Naive B cell (primary cell): ENCODE results near the gene LRRN3. TPM values are rescaled to one million over a fixed set of nuclear protein-coding genes. Genes with fewer than 3 reads are reported as not detected.

Experiments used
- ATAC-seq, 2 donors: fragments of 150-1000 bp; cut with Tn5 transposase; 2 replicates each; pipeline ENCODE4 v1.10.0; 2021; ENCODE audit warnings: low read depth in 2 of 2, mild to moderate bottlenecking in 2 of 2, moderate library complexity in 2 of 2
- DNase-seq: peaks from one replicate; pipeline ENCODE4 v3.0.0; 2022
- H3K27ac Mint-ChIP-seq, 6 donors: one replicate each; pipeline ENCODE4 v1.8.0; 2020 to 2022; ENCODE audit warnings: mild to moderate bottlenecking in 6 of 6, mixed read lengths in 6 of 6, moderate library complexity in 5 of 6, inconsistent platforms in 2 of 6
- H3K27me3 Mint-ChIP-seq, 3 donors: one replicate each; pipeline ENCODE4 v1.8.0; 2021 to 2022; ENCODE audit warnings: mixed read lengths in 3 of 3, mild to moderate bottlenecking in 1 of 3
- H3K36me3 Mint-ChIP-seq, 2 donors: one replicate each; pipeline ENCODE4 v1.8.0; 2020 to 2022; ENCODE audit warnings: mixed read lengths in 2 of 2, inconsistent platforms in 1 of 2, mild to moderate bottlenecking in 1 of 2
- H3K4me1 Mint-ChIP-seq, 3 donors: one replicate each; pipeline ENCODE4 v1.8.0; 2020 to 2022; ENCODE audit warnings: mixed read lengths in 3 of 3, inconsistent platforms in 1 of 3, mild to moderate bottlenecking in 1 of 3, moderate library complexity in 1 of 3
- H3K4me3 Mint-ChIP-seq, 8 donors: one replicate each; pipeline ENCODE4 v1.8.0; 2020 to 2022; ENCODE audit warnings: mild to moderate bottlenecking in 8 of 8, mixed read lengths in 8 of 8, moderate library complexity in 8 of 8, inconsistent platforms in 2 of 8
- H3K9me3 Mint-ChIP-seq, 7 donors: one replicate each; pipeline ENCODE4 v1.8.0; 2020 to 2022; ENCODE audit warnings: mixed read lengths in 7 of 7, mild to moderate bottlenecking in 5 of 7, inconsistent platforms in 2 of 7, moderate library complexity in 1 of 7
- polyA plus RNA-seq, 6 donors: library from polyadenylated mRNA; unstranded; fragments of 300-500 nt; fragmentation: Illumina TruSeq; gene quantifications; one replicate each; pipeline ENCODE4 v1.2.3, GENCODE V29; 2021; ENCODE audit warnings: low read depth in 6 of 6

LRRN3 gene
- polyA plus RNA-seq, 6 donors from 2014 or later = 0.09 to 0.44 (median 0.12) TPM

GRCh38 chr7:111101856-111102646, 11.1 kb downstream of the LRRN3 start:
- Mint-ChIP-seq H3K4me3 (no peak overlapping the region), H3K4me1 (peaks cover 19 to 40% (median 29%) of the 10 kb centered on the region in 3 donors)

DNA sequence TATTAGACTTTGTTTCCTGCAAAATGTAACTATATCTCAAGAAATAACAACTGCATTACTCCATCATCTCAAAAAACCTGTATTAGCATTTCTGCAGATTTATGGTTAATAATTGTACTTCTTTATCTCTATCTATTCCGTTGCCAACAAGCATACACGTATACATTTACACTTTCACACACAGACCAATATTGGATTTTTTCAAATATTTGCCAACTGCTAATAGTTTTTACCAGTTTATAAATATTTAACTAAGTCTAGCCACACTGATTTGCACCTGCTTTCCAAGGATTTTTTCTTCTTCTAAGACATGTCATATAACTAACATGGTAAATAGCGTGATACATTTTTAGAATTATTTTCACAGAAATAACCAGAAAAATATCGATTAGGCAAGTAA, 12.2 kb downstream of the LRRN3 start:
- H3K36me3 Mint-ChIP-seq = no peaks in the 10 kb centered on the region
- no peaks in the 10 kb centered on the region for H3K9me3 Mint-ChIP-seq
- H3K27me3 Mint-ChIP-seq = no peaks in the 10 kb centered on the region
- no peak for DNase-seq
- H3K4me3 Mint-ChIP-seq = no peak overlapping the region
- H3K4me1 Mint-ChIP-seq = peaks cover 19 to 40% (median 29%) of the 10 kb centered on the region in 3 donors
- peak overlapping the region in 3 of 6 donors; percentile 28 to 82 (median 80) for H3K27ac Mint-ChIP-seq
- ATAC-seq = no peak

More at GRCh38 chr7:111101856-111102646, 11.1 kb downstream of the LRRN3 start:
- Mint-ChIP-seq H3K36me3 (no peaks in the 10 kb centered on the region), H3K27ac (peak overlapping the region in 1 of 6 donors; percentile 33), H3K27me3 (no peaks in the 10 kb centered on the region), H3K9me3 (no peaks in the 10 kb centered on the region)
- DNase-seq (no peak), ATAC-seq (no peak)

DNA sequence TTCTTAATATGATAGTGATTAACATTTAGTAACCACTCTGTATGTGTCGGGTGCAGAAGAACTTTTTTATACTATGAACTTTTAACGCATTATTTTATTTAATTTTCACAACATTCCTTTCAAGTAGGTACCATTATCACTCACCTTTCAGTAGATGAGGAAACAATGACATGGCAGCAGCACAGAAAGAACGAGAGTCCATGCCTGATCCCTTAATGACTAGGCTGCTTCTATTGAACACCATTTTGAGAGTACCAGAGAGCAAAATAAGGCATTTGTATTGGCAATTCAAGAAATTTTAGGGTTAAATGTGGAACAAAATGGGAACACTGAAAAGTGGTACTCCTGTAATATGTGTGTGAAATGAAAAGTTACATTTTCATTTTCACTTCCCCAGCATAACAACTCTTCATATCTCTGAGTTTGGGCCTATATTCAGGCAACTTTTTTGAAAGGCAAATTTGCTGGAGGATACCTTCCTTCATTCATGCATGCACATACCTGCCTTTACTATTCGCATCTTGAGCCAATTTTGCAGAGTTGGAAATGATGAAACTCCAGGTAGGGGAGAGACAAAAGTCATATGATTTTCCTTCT, 12.8 kb downstream of the LRRN3 start:
- peaks cover 19 to 35% (median 26%) of the 10 kb centered on the region in 3 donors for H3K4me1 Mint-ChIP-seq
- no peak for DNase-seq
- no peaks in the 10 kb centered on the region for H3K27me3 Mint-ChIP-seq
- H3K36me3 Mint-ChIP-seq = no peaks in the 10 kb centered on the region
- peak; percentile 52 to 63 for ATAC-seq
- no peaks in the 10 kb centered on the region for H3K9me3 Mint-ChIP-seq
- H3K4me3 Mint-ChIP-seq = peak overlapping the region in 4 of 8 donors; percentile 49 to 56 (median 52)
- peak overlapping the region; percentile 28 to 83 (median 74) for H3K27ac Mint-ChIP-seq

DNA sequence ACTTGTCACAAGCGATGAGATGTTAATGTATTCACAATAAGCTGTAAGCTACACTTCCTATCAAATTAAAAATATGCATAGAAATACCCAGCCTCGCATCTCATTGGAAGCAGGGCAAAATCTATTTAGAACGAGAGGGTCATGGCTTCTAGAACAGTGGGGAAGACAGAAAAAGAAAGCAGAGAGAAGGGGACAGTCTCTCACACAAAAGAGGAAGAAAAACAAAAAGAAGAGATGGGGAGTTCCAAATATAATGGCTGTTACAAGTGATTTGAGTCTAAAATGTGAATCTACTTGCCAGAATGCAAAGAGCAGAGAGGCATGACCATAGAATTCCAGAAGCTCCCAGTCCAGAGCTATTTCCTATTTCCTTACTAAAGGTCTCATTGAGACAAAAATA, 13.8 kb downstream of the LRRN3 start:
- Mint-ChIP-seq H3K27ac (peak overlapping the region in 5 of 6 donors; percentile 28 to 83 (median 82)), H3K27me3 (no peaks in the 10 kb centered on the region), H3K9me3 (no peaks in the 10 kb centered on the region), H3K4me1 (peaks cover 19 to 34% (median 24%) of the 10 kb centered on the region in 3 donors), H3K36me3 (no peaks in the 10 kb centered on the region), H3K4me3 (peak overlapping the region in 7 of 8 donors; percentile 1 to 56 (median 42))
- peak; percentile 21 for DNase-seq
- ATAC-seq = peak; percentile 85 to 89

GRCh38 chr7:111105269-111105668, 14.3 kb downstream of the LRRN3 start:
- DNase-seq = no peak
- Mint-ChIP-seq H3K4me3 (no peak overlapping the region), H3K36me3 (no peaks in the 10 kb centered on the region)

GRCh38 chr7:111107579-111107978, 16.7 kb downstream of the LRRN3 start:
- no peaks in the 10 kb centered on the region for H3K9me3 Mint-ChIP-seq
- H3K4me1 Mint-ChIP-seq = peaks cover 19 to 34% (median 24%) of the 10 kb centered on the region in 3 donors
- H3K27ac Mint-ChIP-seq = peak overlapping the region in 1 of 6 donors; percentile 49
- H3K27me3 Mint-ChIP-seq = no peaks in the 10 kb centered on the region
- ATAC-seq (no peak), DNase-seq (no peak)
- no peak overlapping the region for H3K4me3 Mint-ChIP-seq
- no peaks in the 10 kb centered on the region for H3K36me3 Mint-ChIP-seq

More at GRCh38 chr7:111105269-111105668, 14.3 kb downstream of the LRRN3 start:
- Mint-ChIP-seq H3K27me3 (no peaks in the 10 kb centered on the region), H3K9me3 (no peaks in the 10 kb centered on the region), H3K4me1 (peaks cover 19 to 34% (median 24%) of the 10 kb centered on the region in 3 donors), H3K27ac (peak overlapping the region in 2 of 6 donors; percentile 32 to 82)
- no peak for ATAC-seq

DNA sequence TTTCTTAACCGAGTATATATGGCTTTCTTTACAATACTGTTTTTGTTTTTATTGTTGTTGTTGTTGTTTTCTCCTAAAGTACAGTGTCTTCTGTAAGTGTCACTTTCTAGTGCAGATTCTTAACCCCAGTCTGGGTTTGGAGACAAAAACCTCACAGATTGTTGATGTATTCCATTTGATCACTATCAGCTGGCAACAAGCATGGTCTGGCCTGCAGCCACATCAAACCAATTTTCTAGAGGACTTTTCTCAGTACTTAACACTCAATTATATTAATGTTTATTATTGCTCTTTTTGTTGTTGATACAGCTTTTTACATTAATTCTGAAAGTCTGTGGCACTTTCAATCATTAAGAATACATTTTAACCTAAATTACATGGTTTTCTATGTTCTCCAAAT, 17.1 kb downstream of the LRRN3 start:
- Mint-ChIP-seq H3K4me1 (peaks cover 19 to 32% (median 24%) of the 10 kb centered on the region in 3 donors), H3K9me3 (no peaks in the 10 kb centered on the region), H3K27ac (peak overlapping the region in 1 of 6 donors; percentile 49), H3K36me3 (no peaks in the 10 kb centered on the region), H3K4me3 (no peak overlapping the region), H3K27me3 (no peaks in the 10 kb centered on the region)
- no peak for ATAC-seq
- DNase-seq = no peak

GRCh38 chr7:111108496-111108895, 17.6 kb downstream of the LRRN3 start:
- ATAC-seq (no peak), DNase-seq (no peak)
- Mint-ChIP-seq H3K27ac (no peak overlapping the region), H3K36me3 (no peaks in the 10 kb centered on the region), H3K9me3 (no peaks in the 10 kb centered on the region), H3K27me3 (no peaks in the 10 kb centered on the region), H3K4me1 (peaks cover 14 to 27% (median 20%) of the 10 kb centered on the region in 3 donors), H3K4me3 (no peak overlapping the region)

GRCh38 chr7:111112439-111112838, 21.5 kb downstream of the LRRN3 start:
- Mint-ChIP-seq H3K4me1 (no peaks in the 10 kb centered on the region), H3K4me3 (no peak overlapping the region), H3K27me3 (no peaks in the 10 kb centered on the region), H3K27ac (no peak overlapping the region), H3K9me3 (no peaks in the 10 kb centered on the region), H3K36me3 (no peaks in the 10 kb centered on the region)
- ATAC-seq (no peak), DNase-seq (no peak)

GRCh38 chr7:111113263-111114017, 22.5 kb downstream of the LRRN3 start:
- Mint-ChIP-seq H3K36me3 (no peaks in the 10 kb centered on the region), H3K4me3 (no peak overlapping the region), H3K4me1 (no peaks in the 10 kb centered on the region), H3K27ac (peak overlapping the region in 1 of 6 donors; percentile 32), H3K27me3 (no peaks in the 10 kb centered on the region), H3K9me3 (no peaks in the 10 kb centered on the region)
- ATAC-seq = no peak
- no peak for DNase-seq

- Mint-ChIP-seq H3K4me3 (no peak overlapping the region), H3K9me3 (no peaks in the 10 kb centered on the region), H3K27ac (no peak overlapping the region), H3K27me3 (no peaks in the 10 kb centered on the region), H3K36me3 (no peaks in the 10 kb centered on the region), H3K4me1 (no peaks in the 10 kb centered on the region)
- ATAC-seq = no peak
- DNase-seq = no peak
Observed at GRCh38 chr7:111115966-111116365, 25.0 kb downstream of the LRRN3 start.

DNA sequence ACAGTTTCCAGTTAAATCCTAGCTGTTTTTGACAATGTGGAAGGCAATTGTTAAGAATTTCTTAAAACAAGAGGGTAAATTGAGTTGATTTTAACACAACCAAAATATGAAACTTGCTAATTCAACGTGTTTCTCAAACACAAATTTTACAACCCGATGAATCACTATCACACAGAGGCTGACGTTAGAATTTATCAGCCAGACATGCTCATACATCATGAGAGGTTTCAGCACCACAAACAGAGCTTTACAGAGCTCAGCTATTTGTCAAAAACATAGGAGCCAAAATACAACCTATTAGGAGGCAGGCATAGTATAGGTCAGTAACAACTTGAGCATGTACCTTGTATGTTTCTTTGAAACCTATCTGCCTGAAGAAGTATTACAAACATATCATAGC, 36.1 kb downstream of the LRRN3 start:
- DNase-seq (no peak), ATAC-seq (no peak)
- Mint-ChIP-seq H3K27ac (no peak overlapping the region), H3K36me3 (no peaks in the 10 kb centered on the region), H3K9me3 (no peaks in the 10 kb centered on the region), H3K27me3 (no peaks in the 10 kb centered on the region), H3K4me3 (no peak overlapping the region), H3K4me1 (no peaks in the 10 kb centered on the region)

- DNase-seq (no peak), ATAC-seq (no peak)
- Mint-ChIP-seq H3K27ac (no peak overlapping the region), H3K9me3 (no peaks in the 10 kb centered on the region), H3K4me1 (no peaks in the 10 kb centered on the region), H3K4me3 (no peak overlapping the region), H3K27me3 (no peaks in the 10 kb centered on the region), H3K36me3 (no peaks in the 10 kb centered on the region)
Observed at GRCh38 chr7:111129435-111129834, 38.5 kb downstream of the LRRN3 start.
